Metanephros (tissue), 2 donors: ENCODE data around the gene CST11. TPM values are rescaled to one million over a fixed set of nuclear protein-coding genes. Genes with fewer than 3 reads are reported as not detected.

Experiments
- small RNA-seq: library from RNA; depleted of rRNA; stranded (forward); fragments of <200 nt; gene quantifications from one replicate; pipeline ENCODE3, GENCODE V24; 2014; ENCODE audit warnings: low replicate concordance
- total RNA-seq: library from RNA; depleted of rRNA; stranded (reverse); fragments of >200 nt; gene quantifications from one replicate; pipeline ENCODE4 v1.2.3, GENCODE V29; 2014

Gene CST11, protein sequence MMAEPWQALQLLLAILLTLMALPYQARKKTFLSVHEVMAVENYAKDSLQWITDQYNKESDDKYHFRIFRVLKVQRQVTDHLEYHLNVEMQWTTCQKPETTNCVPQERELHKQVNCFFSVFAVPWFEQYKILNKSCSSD
- total RNA-seq, result not detected

DNA sequence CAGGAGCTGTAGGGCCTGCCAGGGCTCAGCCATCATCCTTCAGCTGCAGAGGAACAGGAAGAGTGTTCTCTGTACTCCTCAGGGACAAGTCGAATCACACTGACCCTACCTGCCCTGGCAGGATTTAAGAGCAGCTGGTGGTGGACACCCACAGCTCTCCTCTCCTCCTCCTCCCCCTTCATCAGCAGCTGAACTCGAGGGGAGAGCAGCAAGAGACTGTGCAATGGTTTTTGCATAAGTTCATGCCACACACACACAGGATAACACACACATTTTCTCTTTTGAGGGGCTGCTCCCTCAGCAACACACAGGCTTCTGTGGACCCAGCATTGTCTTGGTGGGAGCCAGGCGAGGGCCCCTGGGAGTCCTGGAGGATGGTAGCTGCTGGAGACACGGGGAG lies at the start of gene CST11:
CST11 (minus strand) TSS at position 101 of the 400 bp plus-strand sequence; CDS start at position 36, 65 bp downstream.

DNA sequence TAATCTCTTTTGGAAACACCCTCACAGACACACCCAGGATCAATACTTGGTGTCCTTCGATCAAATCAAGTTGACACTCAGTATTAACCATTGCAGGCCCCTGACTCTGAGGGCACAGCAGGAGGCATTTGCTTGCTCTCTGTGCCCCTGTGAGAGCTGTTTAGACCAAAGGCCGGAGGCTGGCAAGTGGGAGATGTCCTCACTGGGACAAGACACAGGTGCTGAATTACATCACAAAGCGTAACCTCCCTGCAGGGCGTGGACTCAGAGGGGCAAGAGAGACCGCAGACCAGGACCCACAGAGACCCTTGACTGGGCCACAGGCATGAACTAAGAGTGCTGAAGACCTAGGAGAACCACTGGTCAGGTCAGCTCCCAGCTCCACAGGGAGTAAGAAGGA lies 38.1 kb upstream of the CST11 start, which contains the start of gene CST8:
CST8 (plus strand) TSS at position 301 of the 400 bp plus-strand sequence. CDS start 551 bp downstream, outside the sequence.

DNA sequence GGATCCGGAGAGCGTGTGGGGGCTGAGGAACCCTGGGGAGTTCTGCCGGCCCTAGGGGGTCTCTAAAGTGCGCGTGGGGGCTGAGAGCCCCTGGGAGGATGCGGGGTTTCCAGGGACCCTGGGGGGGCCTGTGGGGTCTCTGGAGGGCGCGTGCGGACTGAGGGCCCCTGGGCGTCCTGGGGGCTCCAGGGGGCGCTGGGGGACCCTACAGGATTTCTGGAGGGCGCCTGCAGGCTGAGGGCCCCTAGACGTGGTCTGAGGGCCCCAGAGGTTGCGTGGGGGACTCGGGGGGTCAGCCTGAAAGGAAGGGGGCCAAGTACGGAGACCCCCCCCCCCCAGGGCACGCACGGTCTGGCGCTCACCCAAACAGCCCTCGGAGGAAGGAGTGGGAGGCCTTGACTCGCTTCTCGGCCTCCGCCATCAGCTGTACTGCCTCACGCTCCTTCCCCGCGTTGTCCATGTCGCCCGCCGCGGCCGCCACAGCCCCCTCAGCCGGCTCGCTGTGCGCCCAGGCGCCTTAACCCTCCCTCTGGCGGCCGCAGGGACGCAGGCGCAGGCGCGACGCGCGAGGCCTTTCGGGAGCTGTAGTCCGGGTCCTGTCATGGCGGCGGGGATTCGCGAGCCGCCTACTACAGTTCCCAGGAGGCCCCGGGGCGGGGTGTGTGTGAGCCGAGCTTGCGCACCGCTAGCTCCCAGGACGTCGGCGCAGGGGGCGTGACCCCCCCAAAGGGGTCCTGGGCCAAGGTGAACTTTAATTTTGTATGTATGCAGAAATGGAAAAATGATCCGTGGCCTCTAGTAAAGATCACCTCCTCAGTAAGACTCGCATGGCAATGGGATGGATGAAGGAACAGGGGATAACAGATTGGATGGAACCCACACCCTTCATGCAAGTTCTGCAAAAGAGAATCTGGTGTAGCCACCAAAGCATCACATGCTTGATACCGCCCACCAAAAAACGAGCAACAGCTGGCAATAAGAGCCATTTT lies 31.4 kb downstream of the CST11 start, which contains the start of gene NAPB:
NAPB (minus strand) TSS at position 546 of the 989 bp plus-strand sequence; CDS start at position 460, 86 bp downstream.

Small RNAs within 50 kb of the gene (small RNA-seq; reads per million reads assigned to genes)
- not detected for gene RF00019

Other genes with a start within 250 kb of the CST11 start
- gene NXT1, start 102.1 kb downstream of the CST11 start, total RNA-seq, result 25.2 TPM
- 33.0 TPM for gene GZF1, start 90.7 kb downstream of the CST11 start, total RNA-seq
- gene NAPB, start 31.4 kb downstream of the CST11 start, total RNA-seq, result 18.2 TPM
- gene CSTL1, start 13.2 kb downstream of the CST11 start, total RNA-seq, result not detected
- gene CST8, start 38.2 kb upstream of the CST11 start, total RNA-seq, result not detected
- not detected for gene CST9L, start 115.6 kb upstream of the CST11 start, total RNA-seq
- not detected for gene CST9, start 153.0 kb upstream of the CST11 start, total RNA-seq
- 253 TPM for gene CST3, start 185.1 kb upstream of the CST11 start, total RNA-seq
- gene CST4, start 236.2 kb upstream of the CST11 start, total RNA-seq, result not detected